GM23338 (cell line): ENCODE data around the gene WDR1.

ENCODE experiments used
- CREB1 ChIP-seq: fragments of 250-450 bp; sonication (Bioruptor Pico); IDR thresholded peaks from 2 replicates; pipeline ENCODE4 v1.5.0; 2020; ENCODE audit warnings: low read depth, mild to moderate bottlenecking, moderate library complexity
- EZH2 ChIP-seq: fragments of 200-600 bp; sonication (generic); IDR thresholded peaks from one replicate; pipeline ENCODE4 v1.8.0; 2017; ENCODE audit warnings: antibody characterized with exemption, mild to moderate bottlenecking, low read depth; ENCODE audit not compliant: unreplicated experiment
- EZH2phosphoT487 ChIP-seq: fragments of 200-600 bp; sonication (generic); IDR thresholded peaks from one replicate; pipeline ENCODE4 v1.8.1; 2018; ENCODE audit warnings: antibody characterized with exemption; ENCODE audit not compliant: unreplicated experiment
- JUNB ChIP-seq: IDR thresholded peaks from one replicate; pipeline ENCODE4 v1.6.1; 2016; ENCODE audit warnings: antibody characterized with exemption; ENCODE audit not compliant: unreplicated experiment
- NANOG ChIP-seq: IDR thresholded peaks from 2 replicates; pipeline ENCODE4 v1.6.1; 2016; ENCODE audit warnings: antibody characterized with exemption, borderline replicate concordance
- POLR2AphosphoS5 ChIP-seq: IDR thresholded peaks from 2 replicates; pipeline ENCODE4 v1.6.1; 2016; ENCODE audit warnings: antibody characterized with exemption, low read depth
- STAT1 ChIP-seq: IDR thresholded peaks from one replicate; pipeline ENCODE4 v1.6.1; 2016; ENCODE audit warnings: antibody characterized with exemption; ENCODE audit not compliant: unreplicated experiment
- ZNF114 ChIP-seq: fragments of 250-450 bp; sonication (Bioruptor Pico); IDR thresholded peaks from 2 replicates; pipeline ENCODE4 v1.5.0; 2020; ENCODE audit warnings: mild to moderate bottlenecking, moderate library complexity
- ZNF331 ChIP-seq: fragments of 250-450 bp; sonication (Bioruptor Pico); IDR thresholded peaks from 2 replicates; pipeline ENCODE4 v1.5.0; 2020; ENCODE audit warnings: low read depth, mild to moderate bottlenecking, moderate library complexity
- TF ChIP-seq, protein P1 (sequence below), 2 experiments: fragments of 200-600 bp in 1 of 2; sonication (generic) in 1 of 2; conservative IDR thresholded peaks; 2 replicates each; pipeline versions ENCODE4 v1.5.1 to v1.6.1; 2016 to 2017; ENCODE audit warnings: antibody characterized with exemption in 2 of 2, low read depth in 2 of 2, mild to moderate bottlenecking in 2 of 2, moderate library complexity in 1 of 2
- TF ChIP-seq, protein P2 (sequence below): IDR thresholded peaks from one replicate; pipeline ENCODE4 v1.6.1; 2018; ENCODE audit warnings: antibody characterized with exemption; ENCODE audit not compliant: unreplicated experiment

- TF ChIP-seq, protein P1, sequence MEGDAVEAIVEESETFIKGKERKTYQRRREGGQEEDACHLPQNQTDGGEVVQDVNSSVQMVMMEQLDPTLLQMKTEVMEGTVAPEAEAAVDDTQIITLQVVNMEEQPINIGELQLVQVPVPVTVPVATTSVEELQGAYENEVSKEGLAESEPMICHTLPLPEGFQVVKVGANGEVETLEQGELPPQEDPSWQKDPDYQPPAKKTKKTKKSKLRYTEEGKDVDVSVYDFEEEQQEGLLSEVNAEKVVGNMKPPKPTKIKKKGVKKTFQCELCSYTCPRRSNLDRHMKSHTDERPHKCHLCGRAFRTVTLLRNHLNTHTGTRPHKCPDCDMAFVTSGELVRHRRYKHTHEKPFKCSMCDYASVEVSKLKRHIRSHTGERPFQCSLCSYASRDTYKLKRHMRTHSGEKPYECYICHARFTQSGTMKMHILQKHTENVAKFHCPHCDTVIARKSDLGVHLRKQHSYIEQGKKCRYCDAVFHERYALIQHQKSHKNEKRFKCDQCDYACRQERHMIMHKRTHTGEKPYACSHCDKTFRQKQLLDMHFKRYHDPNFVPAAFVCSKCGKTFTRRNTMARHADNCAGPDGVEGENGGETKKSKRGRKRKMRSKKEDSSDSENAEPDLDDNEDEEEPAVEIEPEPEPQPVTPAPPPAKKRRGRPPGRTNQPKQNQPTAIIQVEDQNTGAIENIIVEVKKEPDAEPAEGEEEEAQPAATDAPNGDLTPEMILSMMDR (conservative IDR thresholded peaks at IDR 0.05; ENCODE audit: low read depth in 2 of 2), result no peak
- TF ChIP-seq EZH2 (no peak), CREB1 (CRISPR knock-in tag) (no peak), EZH2phosphoT487 (no peak), POLR2AphosphoS5 (no peak), JUNB (no peak), STAT1 (no peak), ZNF114 (CRISPR knock-in tag) (no peak), ZNF331 (CRISPR knock-in tag) (no peak), NANOG (no peak)
- TF ChIP-seq, protein P2, sequence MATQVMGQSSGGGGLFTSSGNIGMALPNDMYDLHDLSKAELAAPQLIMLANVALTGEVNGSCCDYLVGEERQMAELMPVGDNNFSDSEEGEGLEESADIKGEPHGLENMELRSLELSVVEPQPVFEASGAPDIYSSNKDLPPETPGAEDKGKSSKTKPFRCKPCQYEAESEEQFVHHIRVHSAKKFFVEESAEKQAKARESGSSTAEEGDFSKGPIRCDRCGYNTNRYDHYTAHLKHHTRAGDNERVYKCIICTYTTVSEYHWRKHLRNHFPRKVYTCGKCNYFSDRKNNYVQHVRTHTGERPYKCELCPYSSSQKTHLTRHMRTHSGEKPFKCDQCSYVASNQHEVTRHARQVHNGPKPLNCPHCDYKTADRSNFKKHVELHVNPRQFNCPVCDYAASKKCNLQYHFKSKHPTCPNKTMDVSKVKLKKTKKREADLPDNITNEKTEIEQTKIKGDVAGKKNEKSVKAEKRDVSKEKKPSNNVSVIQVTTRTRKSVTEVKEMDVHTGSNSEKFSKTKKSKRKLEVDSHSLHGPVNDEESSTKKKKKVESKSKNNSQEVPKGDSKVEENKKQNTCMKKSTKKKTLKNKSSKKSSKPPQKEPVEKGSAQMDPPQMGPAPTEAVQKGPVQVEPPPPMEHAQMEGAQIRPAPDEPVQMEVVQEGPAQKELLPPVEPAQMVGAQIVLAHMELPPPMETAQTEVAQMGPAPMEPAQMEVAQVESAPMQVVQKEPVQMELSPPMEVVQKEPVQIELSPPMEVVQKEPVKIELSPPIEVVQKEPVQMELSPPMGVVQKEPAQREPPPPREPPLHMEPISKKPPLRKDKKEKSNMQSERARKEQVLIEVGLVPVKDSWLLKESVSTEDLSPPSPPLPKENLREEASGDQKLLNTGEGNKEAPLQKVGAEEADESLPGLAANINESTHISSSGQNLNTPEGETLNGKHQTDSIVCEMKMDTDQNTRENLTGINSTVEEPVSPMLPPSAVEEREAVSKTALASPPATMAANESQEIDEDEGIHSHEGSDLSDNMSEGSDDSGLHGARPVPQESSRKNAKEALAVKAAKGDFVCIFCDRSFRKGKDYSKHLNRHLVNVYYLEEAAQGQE, result no peak
These were observed 10.7 kb downstream of the WDR1 start for GRCh38 chr4:10105920-10106319.
